Ishikawa (cell line): ENCODE data around the gene NPFFR1.

Experiments
- CEBPB ChIP-seq: IDR thresholded peaks from 2 replicates; pipeline ENCODE4 v1.6.1; 2012
- EP300 ChIP-seq: IDR thresholded peaks from 2 replicates; pipeline ENCODE4 v1.6.1; 2012; ENCODE audit warnings: borderline replicate concordance
- FOXM1 ChIP-seq: IDR thresholded peaks from 2 replicates; pipeline ENCODE4 v1.6.1; 2012; ENCODE audit warnings: low read depth, borderline replicate concordance
- MAX ChIP-seq: IDR thresholded peaks from 2 replicates; pipeline ENCODE4 v1.6.1; 2012
- NFIC ChIP-seq: IDR thresholded peaks from 2 replicates; pipeline ENCODE4 v1.6.1; 2012
- RAD21 ChIP-seq: IDR thresholded peaks from 2 replicates; pipeline ENCODE4 v1.6.1; 2012; ENCODE audit warnings: low read depth
- REST ChIP-seq: IDR thresholded peaks from 2 replicates; pipeline ENCODE4 v1.6.1; 2012; ENCODE audit warnings: low read depth, mild to moderate bottlenecking
- TEAD4 ChIP-seq: IDR thresholded peaks from 2 replicates; pipeline ENCODE4 v1.6.1; 2012
- USF1 ChIP-seq: IDR thresholded peaks from 2 replicates; pipeline ENCODE4 v1.6.1; 2012
- YY1 ChIP-seq: IDR thresholded peaks from 2 replicates; pipeline ENCODE4 v1.6.1; 2012; ENCODE audit warnings: low read depth
- ZBTB7A ChIP-seq: IDR thresholded peaks from 2 replicates; pipeline ENCODE4 v1.6.1; 2012; ENCODE audit warnings: low read depth

GRCh38 chr10:70323138-70323696 is 39.4 kb upstream of the NPFFR1 start:
- TF ChIP-seq NFIC (no peak), FOXM1 (no peak), REST (no peak), USF1 (no peak), EP300 (no peak), YY1 (no peak), RAD21 (no peak), ZBTB7A (no peak), MAX (no peak), TEAD4 (no peak), CEBPB (no peak)
